K562 (cell line): ENCODE data around the gene CPT1A.

Source experiments
- CREM ChIP-seq: IDR thresholded peaks from 2 replicates; pipeline ENCODE4 v1.6.1; 2014; ENCODE audit warnings: antibody characterized with exemption, low read depth
- EGR1 ChIP-seq: fragments of 450-650 bp; conservative IDR thresholded peaks from 2 replicates; pipeline ENCODE4 v1.6.1; 2017; ENCODE audit warnings: mild to moderate bottlenecking
- IRF1 ChIP-seq: sonication (generic); formaldehyde crosslinking; IDR thresholded peaks from 2 replicates; pipeline ENCODE4 v1.8.0; 2022; ENCODE audit warnings: missing genetic modification reagents, mild to moderate bottlenecking, borderline replicate concordance
- KLF16 ChIP-seq: IDR thresholded peaks from 2 replicates; pipeline ENCODE4 v1.6.1; 2016; ENCODE audit warnings: antibody characterized with exemption
- TF ChIP-seq, protein P1 (sequence below), 3 experiments: IDR thresholded peaks in 2 of 3; conservative IDR thresholded peaks in 1 of 3; 2 replicates each; pipeline ENCODE4 v1.5.1; 2011 to 2012; ENCODE audit warnings: low read length in 3 of 3, mild to moderate bottlenecking in 3 of 3, control low read depth in 2 of 3, improper control_type of control experiment in 1 of 3, inconsistent platforms in 1 of 3, low read depth in 1 of 3, mixed read lengths in 1 of 3, moderate library complexity in 1 of 3; ENCODE audit not compliant: insufficient read depth in 2 of 3
- TF ChIP-seq, protein P2 (sequence below): sonication (generic); formaldehyde crosslinking; IDR thresholded peaks from 2 replicates; pipeline ENCODE4 v1.5.0; 2020; ENCODE audit warnings: missing genetic modification reagents

- TF ChIP-seq, protein P1, sequence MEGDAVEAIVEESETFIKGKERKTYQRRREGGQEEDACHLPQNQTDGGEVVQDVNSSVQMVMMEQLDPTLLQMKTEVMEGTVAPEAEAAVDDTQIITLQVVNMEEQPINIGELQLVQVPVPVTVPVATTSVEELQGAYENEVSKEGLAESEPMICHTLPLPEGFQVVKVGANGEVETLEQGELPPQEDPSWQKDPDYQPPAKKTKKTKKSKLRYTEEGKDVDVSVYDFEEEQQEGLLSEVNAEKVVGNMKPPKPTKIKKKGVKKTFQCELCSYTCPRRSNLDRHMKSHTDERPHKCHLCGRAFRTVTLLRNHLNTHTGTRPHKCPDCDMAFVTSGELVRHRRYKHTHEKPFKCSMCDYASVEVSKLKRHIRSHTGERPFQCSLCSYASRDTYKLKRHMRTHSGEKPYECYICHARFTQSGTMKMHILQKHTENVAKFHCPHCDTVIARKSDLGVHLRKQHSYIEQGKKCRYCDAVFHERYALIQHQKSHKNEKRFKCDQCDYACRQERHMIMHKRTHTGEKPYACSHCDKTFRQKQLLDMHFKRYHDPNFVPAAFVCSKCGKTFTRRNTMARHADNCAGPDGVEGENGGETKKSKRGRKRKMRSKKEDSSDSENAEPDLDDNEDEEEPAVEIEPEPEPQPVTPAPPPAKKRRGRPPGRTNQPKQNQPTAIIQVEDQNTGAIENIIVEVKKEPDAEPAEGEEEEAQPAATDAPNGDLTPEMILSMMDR (IDR thresholded peaks at IDR 0.05 in 2 of 3, conservative IDR thresholded peaks at IDR 0.05 in 1 of 3; ENCODE audit: insufficient read depth in 2 of 3, low read depth in 1 of 3, low read length in 3 of 3) = no peak
- no peak for TF ChIP-seq CREM
- TF ChIP-seq KLF16 = no peak
- TF ChIP-seq EGR1 = no peak
- no peak for TF ChIP-seq IRF1 (CRISPR knock-in tag)
- TF ChIP-seq, protein P2, sequence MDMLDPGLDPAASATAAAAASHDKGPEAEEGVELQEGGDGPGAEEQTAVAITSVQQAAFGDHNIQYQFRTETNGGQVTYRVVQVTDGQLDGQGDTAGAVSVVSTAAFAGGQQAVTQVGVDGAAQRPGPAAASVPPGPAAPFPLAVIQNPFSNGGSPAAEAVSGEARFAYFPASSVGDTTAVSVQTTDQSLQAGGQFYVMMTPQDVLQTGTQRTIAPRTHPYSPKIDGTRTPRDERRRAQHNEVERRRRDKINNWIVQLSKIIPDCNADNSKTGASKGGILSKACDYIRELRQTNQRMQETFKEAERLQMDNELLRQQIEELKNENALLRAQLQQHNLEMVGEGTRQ (CRISPR knock-in tag) = no peak
Measured at GRCh38 chr11:68832476-68833181, 9.1 kb downstream of the CPT1A start.
